Kidney epithelial cell (primary cell): ENCODE results near the gene MICAL3. TPM values are rescaled to one million over a fixed set of nuclear protein-coding genes. Genes with fewer than 3 reads are reported as not detected.

Source experiments
- DNase-seq: peaks from one replicate; pipeline ENCODE4 v3.0.0-alpha.2; 2010; ENCODE audit warnings: low read depth
- H3K27me3 ChIP-seq: 2 replicates; pipeline ENCODE4 v1.6.0; 2011; ENCODE audit warnings: low read length; ENCODE audit not compliant: control insufficient read depth, insufficient read depth
- H3K36me3 ChIP-seq: 2 replicates; pipeline ENCODE4 v1.5.1; 2011; ENCODE audit warnings: low read length; ENCODE audit not compliant: control insufficient read depth, insufficient read depth
- H3K4me3 ChIP-seq: 2 replicates; pipeline ENCODE4 v1.5.1; 2011; ENCODE audit warnings: low read depth, mild to moderate bottlenecking, control low read depth, low read length
- total RNA-seq: library from RNA; depleted of rRNA; stranded (reverse); fragments of >200 nt; gene quantifications from 2 replicates; pipeline ENCODE4 v1.2.3, GENCODE V29; 2015
- TF ChIP-seq, protein P1 (sequence below): IDR thresholded peaks from 2 replicates; pipeline ENCODE4 v1.5.1; 2011; ENCODE audit warnings: mild to moderate bottlenecking, moderate library complexity, low read length, control low read depth, inconsistent platforms; ENCODE audit not compliant: insufficient read depth, poor library complexity, severe bottlenecking

The MICAL3 gene
- total RNA-seq, 1 donor from 2014 or later, result 38.9 TPM

- no peaks in the 10 kb centered on the region for H3K36me3 ChIP-seq
- no peaks in the 10 kb centered on the region for H3K27me3 ChIP-seq
Observed at GRCh38 chr22:17851759-17852158, 172.6 kb downstream of the MICAL3 start.

GRCh38 chr22:17847360-17848078 lies 176.8 kb downstream of the MICAL3 start:
- TF ChIP-seq, protein P1, sequence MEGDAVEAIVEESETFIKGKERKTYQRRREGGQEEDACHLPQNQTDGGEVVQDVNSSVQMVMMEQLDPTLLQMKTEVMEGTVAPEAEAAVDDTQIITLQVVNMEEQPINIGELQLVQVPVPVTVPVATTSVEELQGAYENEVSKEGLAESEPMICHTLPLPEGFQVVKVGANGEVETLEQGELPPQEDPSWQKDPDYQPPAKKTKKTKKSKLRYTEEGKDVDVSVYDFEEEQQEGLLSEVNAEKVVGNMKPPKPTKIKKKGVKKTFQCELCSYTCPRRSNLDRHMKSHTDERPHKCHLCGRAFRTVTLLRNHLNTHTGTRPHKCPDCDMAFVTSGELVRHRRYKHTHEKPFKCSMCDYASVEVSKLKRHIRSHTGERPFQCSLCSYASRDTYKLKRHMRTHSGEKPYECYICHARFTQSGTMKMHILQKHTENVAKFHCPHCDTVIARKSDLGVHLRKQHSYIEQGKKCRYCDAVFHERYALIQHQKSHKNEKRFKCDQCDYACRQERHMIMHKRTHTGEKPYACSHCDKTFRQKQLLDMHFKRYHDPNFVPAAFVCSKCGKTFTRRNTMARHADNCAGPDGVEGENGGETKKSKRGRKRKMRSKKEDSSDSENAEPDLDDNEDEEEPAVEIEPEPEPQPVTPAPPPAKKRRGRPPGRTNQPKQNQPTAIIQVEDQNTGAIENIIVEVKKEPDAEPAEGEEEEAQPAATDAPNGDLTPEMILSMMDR, result no peak
- no peak overlapping the region for H3K4me3 ChIP-seq
- H3K27me3 ChIP-seq, result no peaks in the 10 kb centered on the region
- no peak for DNase-seq
- no peaks in the 10 kb centered on the region for H3K36me3 ChIP-seq

More at GRCh38 chr22:17851759-17852158, 172.6 kb downstream of the MICAL3 start:
- DNase-seq, result no peak
- H3K4me3 ChIP-seq, result no peak overlapping the region
- TF ChIP-seq, protein P1, result no peak

DNA sequence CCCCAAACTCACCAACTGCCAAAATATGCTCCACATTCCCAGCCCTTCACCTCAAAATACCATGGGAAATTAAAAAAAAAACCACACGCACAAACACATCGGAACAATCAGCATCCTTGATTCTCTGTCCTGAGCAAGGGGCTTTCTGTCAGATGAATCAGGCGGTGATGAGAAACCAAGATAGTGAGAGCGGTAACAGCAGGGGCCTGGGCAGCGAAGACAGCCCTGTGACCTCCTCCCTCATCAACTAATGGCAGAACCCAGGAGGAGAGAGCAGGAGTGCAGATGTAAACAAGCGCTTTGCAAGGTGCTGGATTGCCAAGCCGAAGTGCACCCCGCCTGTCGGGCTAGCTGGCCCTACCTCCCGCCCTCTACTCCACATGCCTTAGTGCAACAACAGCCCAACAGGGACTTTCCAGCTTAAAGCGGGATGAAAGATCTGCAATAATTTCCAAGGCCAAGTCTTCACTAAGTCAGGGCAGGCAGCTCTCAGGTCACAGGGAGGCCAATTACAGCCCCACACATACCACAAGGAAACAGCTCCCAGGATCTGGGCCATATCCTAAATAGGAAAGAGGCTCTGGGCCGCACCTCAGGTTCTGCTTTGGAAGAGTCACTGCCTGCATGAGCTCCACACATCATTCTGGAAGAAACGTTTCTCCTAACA lies 177.9 kb downstream of the MICAL3 start:
- TF ChIP-seq, protein P1, result no peak
- Histone ChIP-seq H3K36me3 (no peaks in the 10 kb centered on the region), H3K4me3 (no peak overlapping the region), H3K27me3 (no peaks in the 10 kb centered on the region)
- no peak for DNase-seq

- Histone ChIP-seq H3K4me3 (no peak overlapping the region), H3K36me3 (peaks cover under 1% of the 10 kb centered on the region), H3K27me3 (no peaks in the 10 kb centered on the region)
- TF ChIP-seq, protein P1, result no peak
- no peak for DNase-seq
Observed at GRCh38 chr22:17845790-17846189, 178.6 kb downstream of the MICAL3 start.

- H3K4me3 ChIP-seq, result no peak overlapping the region
Observed at GRCh38 chr22:17845327-17845726, 179.0 kb downstream of the MICAL3 start.

More at GRCh38 chr22:17845327-17845726, 179.0 kb downstream of the MICAL3 start:
- TF ChIP-seq, protein P1, result no peak
- no peak for DNase-seq
- Histone ChIP-seq H3K27me3 (no peaks in the 10 kb centered on the region), H3K36me3 (peaks cover 2% of the 10 kb centered on the region)
